GM12872 (cell line): Measurements from ENCODE around the gene OR2A12.
A peak's percentile ranks its signal among the peaks of the same experiment; 100 is the strongest.

Experiments used
- TF ChIP-seq, protein P1 (sequence below): IDR thresholded peaks from 3 replicates; pipeline ENCODE4 v1.5.1; 2011; ENCODE audit warnings: low read depth, mild to moderate bottlenecking, low read length, moderate library complexity; ENCODE audit not compliant: insufficient read depth

The OR2A12 gene

DNA sequence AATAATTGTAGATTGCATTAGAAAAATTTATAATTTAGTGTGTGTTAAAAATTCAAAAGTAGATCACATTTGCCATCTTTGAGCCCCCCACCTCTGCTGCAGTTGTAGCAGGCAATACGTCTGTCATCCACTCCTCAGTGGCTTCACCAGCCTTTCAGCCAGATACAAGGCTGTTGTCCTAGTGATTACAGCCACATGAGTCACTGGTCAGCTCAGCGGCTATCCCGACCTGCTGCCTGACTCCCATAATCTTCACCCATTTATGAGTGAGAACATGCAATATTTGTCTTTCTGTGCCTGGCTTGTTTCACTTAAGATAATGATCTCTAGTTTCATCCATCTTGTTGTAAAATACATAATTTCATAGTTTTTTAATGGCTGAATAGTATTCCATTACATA, 28.1 kb upstream of the OR2A12 start:
- TF ChIP-seq, protein P1, sequence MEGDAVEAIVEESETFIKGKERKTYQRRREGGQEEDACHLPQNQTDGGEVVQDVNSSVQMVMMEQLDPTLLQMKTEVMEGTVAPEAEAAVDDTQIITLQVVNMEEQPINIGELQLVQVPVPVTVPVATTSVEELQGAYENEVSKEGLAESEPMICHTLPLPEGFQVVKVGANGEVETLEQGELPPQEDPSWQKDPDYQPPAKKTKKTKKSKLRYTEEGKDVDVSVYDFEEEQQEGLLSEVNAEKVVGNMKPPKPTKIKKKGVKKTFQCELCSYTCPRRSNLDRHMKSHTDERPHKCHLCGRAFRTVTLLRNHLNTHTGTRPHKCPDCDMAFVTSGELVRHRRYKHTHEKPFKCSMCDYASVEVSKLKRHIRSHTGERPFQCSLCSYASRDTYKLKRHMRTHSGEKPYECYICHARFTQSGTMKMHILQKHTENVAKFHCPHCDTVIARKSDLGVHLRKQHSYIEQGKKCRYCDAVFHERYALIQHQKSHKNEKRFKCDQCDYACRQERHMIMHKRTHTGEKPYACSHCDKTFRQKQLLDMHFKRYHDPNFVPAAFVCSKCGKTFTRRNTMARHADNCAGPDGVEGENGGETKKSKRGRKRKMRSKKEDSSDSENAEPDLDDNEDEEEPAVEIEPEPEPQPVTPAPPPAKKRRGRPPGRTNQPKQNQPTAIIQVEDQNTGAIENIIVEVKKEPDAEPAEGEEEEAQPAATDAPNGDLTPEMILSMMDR = no peak

DNA sequence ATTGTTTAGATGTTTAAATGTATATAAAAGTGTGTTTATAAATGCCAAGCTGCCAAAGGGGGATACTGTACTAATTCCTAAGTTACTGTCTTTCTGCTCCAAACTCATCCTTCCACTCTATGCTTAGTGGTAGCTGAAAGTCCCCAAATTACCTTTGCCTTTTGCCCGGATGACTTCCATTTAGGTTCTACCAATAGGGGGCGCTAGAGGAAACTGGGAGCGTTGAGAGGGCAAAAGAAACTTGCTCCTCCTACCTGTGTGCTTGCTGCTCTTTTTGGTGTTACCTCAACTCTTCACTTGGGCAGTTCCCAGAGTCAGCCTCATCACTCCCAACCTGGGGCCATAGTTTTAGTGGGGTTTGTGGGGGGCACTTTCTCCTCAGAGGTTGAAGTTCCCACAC, 22.4 kb upstream of the OR2A12 start:
- TF ChIP-seq, protein P1 = peak; percentile 62

DNA sequence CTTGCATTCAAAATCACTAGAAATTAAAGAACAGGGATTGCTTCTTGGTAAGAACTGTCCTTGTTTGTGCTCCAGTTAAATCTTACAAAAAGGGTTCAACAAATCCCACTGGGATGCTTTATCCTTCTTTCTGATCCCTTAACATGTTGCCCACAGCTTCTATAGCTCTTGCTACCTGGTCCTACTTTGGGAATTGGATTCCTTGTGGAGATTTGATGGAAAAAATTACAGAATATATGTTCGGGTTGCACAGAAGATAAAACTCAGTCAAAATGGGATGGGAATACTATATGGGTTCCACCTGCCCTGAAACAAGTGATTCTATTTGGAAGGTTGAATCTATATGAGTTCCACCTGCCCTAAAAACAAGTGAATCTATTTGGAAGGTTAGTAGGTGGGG, 16.6 kb upstream of the OR2A12 start, which contains the start of gene OR2A25:
Gene OR2A25 (plus strand): TSS at position 301 of the 400 bp plus-strand sequence. CDS start 4,409 bp downstream, outside the sequence.
- TF ChIP-seq, protein P1 = no peak

DNA sequence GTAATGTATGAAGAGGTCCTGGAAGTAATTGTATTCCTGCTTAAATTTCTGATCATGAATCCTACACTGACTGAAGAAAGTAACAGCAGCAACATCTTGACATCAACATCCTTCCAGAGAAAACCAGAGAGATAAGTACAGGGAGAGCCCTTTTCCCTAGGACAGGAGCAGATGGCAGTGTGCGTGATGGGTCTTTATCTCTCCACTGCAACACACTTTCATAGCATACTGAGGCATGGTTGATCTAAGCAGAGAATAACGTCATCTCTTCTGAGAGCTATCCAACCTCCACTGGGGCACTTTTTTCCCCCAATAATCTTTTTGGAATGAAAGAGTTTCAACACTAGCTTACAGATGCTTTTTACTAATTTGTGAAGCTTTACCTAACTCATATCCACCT, 16.1 kb upstream of the OR2A12 start:
- TF ChIP-seq, protein P1 = no peak

DNA sequence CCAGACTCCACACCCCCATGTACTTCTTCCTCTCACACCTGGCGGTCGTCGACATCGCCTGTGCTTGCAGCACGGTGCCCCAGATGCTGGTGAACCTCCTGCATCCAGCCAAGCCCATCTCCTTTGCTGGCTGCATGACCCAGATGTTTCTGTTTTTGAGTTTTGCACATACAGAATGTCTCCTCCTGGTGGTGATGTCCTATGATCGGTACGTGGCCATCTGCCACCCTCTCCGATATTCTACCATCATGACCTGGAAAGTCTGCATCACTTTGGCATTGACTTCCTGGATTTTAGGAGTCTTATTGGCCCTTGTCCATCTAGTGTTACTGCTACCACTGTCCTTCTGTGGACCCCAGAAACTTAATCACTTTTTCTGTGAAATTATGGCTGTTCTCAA, 11.7 kb upstream of the OR2A12 start:
- TF ChIP-seq, protein P1 = no peak

DNA sequence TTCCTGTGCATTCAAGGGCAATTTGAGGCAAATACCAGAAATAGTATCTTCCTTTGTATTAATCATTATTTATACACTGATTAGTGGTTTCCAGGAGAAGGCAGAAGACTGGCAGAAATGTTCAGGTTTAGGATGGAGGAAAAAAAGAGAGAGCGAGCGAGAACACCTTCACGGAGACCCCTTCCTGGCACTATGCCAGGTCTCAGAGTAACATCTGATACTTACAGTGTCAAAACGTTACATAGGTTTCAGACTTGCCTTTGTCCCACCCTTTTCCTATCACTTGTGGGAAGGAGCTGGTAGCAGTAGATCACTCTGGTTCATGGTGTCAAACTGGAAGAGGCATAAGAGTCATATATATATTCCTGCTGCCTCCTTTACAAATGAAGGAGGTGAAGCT, 652 bp downstream of the OR2A12 start:
- TF ChIP-seq, protein P1 = no peak

DNA sequence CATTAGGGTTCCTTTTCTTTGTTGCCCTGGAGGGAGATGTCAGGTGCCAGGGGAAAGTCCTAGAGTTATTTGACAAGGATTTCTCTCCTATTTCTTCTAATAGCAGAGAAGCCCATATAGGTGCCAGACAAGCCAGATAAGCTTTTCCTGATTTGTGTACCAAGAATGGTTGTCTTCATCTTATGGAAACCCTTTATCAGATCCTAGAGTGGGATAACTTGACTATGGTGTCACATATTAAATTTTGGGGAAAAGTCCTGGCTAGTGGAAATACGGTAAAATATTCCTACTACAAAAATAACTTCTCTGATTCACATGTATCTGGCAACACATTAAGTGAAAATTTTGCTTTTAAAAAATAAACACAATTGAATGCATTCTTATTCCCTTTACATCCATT, 1.2 kb downstream of the OR2A12 start:
- TF ChIP-seq, protein P1 = no peak

DNA sequence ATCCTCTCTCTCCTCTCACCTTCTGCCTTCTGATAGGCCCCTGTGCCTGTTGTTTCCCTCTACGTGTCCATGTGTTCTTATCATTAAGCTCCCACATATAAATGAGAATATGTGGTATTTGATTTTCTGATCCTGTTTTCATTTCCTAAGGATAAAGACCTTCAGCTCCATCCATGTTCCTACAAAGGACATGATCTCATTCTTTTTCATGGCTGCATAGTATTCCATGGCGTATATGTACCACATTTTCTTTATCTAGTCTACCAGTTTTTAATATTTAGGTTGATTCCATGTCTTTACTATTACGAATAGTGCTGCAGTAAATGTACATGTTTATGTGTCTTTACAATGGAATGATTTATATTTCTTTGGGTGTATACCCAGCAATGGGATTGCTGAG, 4.6 kb downstream of the OR2A12 start:
- TF ChIP-seq, protein P1 = no peak
